HL-60 (cell line): ENCODE results near the gene KIF2A.

Experiments
- POLR2AphosphoS5 ChIP-seq: IDR thresholded peaks from 2 replicates; pipeline ENCODE4 v1.6.1; 2012; ENCODE audit warnings: low read depth
- TF ChIP-seq, protein P1 (sequence below): IDR thresholded peaks from one replicate; pipeline ENCODE4 v1.5.1; 2011; ENCODE audit warnings: low read length, control low read depth, inconsistent platforms; ENCODE audit not compliant: insufficient read depth

DNA sequence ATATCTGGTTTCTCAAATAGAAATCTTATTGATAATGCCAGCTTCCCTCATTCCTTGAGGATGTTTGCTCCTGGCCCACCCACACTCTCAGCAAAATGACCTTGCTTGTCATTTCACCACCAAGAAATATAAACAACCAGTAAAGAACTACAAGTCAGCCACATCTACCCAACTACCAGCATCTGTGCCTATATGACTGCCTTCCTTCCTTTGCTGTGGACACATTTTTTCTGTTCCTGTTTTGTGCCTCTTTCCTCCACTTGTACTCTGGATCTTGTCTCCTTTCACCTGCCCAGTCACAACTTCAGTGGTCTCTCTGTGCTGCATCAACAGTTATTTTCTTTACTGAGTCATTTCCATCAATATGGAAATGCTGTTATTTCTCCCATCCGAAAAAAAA is 20.3 kb downstream of the KIF2A start:
- no peak for TF ChIP-seq POLR2AphosphoS5
- TF ChIP-seq, protein P1, sequence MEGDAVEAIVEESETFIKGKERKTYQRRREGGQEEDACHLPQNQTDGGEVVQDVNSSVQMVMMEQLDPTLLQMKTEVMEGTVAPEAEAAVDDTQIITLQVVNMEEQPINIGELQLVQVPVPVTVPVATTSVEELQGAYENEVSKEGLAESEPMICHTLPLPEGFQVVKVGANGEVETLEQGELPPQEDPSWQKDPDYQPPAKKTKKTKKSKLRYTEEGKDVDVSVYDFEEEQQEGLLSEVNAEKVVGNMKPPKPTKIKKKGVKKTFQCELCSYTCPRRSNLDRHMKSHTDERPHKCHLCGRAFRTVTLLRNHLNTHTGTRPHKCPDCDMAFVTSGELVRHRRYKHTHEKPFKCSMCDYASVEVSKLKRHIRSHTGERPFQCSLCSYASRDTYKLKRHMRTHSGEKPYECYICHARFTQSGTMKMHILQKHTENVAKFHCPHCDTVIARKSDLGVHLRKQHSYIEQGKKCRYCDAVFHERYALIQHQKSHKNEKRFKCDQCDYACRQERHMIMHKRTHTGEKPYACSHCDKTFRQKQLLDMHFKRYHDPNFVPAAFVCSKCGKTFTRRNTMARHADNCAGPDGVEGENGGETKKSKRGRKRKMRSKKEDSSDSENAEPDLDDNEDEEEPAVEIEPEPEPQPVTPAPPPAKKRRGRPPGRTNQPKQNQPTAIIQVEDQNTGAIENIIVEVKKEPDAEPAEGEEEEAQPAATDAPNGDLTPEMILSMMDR: no peak
